Liver (tissue), 9 donors: ENCODE measurements around the gene MYO5A. TPM values are rescaled to one million over a fixed set of nuclear protein-coding genes. Genes with fewer than 3 reads are reported as not detected.

Experiments used
- DNase-seq: peaks from one replicate; pipeline ENCODE4 v3.0.0-alpha.2; 2017; ENCODE audit warnings: low spot score
- H3K27ac ChIP-seq, 2 donors: one replicate each; pipeline ENCODE4 v1.7.0; 2013; ENCODE audit warnings: inconsistent platforms in 2 of 2, low read length in 2 of 2, control low read depth in 1 of 2, low read depth in 1 of 2, mild to moderate bottlenecking in 1 of 2
- H3K27me3 ChIP-seq, 4 donors: one replicate each; pipeline versions ENCODE4 v1.6.1 to v1.7.0; 2013; ENCODE audit warnings: low read length in 3 of 4, inconsistent platforms in 1 of 4, mild to moderate bottlenecking in 1 of 4, moderate library complexity in 1 of 4; ENCODE audit not compliant: control insufficient read depth in 4 of 4, insufficient read depth in 4 of 4
- H3K36me3 ChIP-seq, 4 donors: one replicate each; pipeline versions ENCODE4 v1.6.1 to v1.7.0; 2013; ENCODE audit warnings: low read length in 3 of 4, mild to moderate bottlenecking in 3 of 4, low read depth in 1 of 4, moderate library complexity in 1 of 4; ENCODE audit not compliant: control insufficient read depth in 4 of 4, insufficient read depth in 3 of 4
- H3K4me1 ChIP-seq, 4 donors: one replicate each; pipeline versions ENCODE4 v1.6.1 to v1.7.0; 2013; ENCODE audit warnings: low read length in 3 of 4, mild to moderate bottlenecking in 3 of 4, moderate library complexity in 1 of 4; ENCODE audit not compliant: control insufficient read depth in 4 of 4, insufficient read depth in 4 of 4
- H3K4me3 ChIP-seq, 3 donors: one replicate each; pipeline versions ENCODE4 v1.6.1 to v1.7.0; 2013; ENCODE audit warnings: low read length in 3 of 3, control low read depth in 1 of 3, low read depth in 1 of 3, mild to moderate bottlenecking in 1 of 3
- H3K9ac ChIP-seq, 2 donors: one replicate each; pipeline ENCODE4 v1.7.0; 2013; ENCODE audit warnings: low read length in 2 of 2, mild to moderate bottlenecking in 2 of 2, moderate library complexity in 2 of 2, control low read depth in 1 of 2, low read depth in 1 of 2
- H3K9me3 ChIP-seq, 4 donors: one replicate each; pipeline versions ENCODE4 v1.6.1 to v1.7.0; 2013; ENCODE audit warnings: low read length in 3 of 4; ENCODE audit not compliant: control insufficient read depth in 4 of 4
- ATF3 ChIP-seq: IDR thresholded peaks from 2 replicates; pipeline ENCODE4 v1.6.1; 2016; ENCODE audit warnings: antibody characterized with exemption
- FOXA1 ChIP-seq: IDR thresholded peaks from 2 replicates; pipeline ENCODE4 v1.6.1; 2016; ENCODE audit warnings: antibody characterized with exemption
- FOXA2 ChIP-seq: IDR thresholded peaks from 2 replicates; pipeline ENCODE4 v1.6.1; 2016; ENCODE audit warnings: antibody characterized with exemption
- GABPA ChIP-seq, 2 donors: IDR thresholded peaks in 1 of 2; conservative IDR thresholded peaks in 1 of 2; 2 replicates each; pipeline ENCODE4 v1.6.1; 2016; ENCODE audit warnings: antibody characterized with exemption in 2 of 2, mild to moderate bottlenecking in 1 of 2, moderate library complexity in 1 of 2
- HNF4G ChIP-seq: IDR thresholded peaks from 2 replicates; pipeline ENCODE4 v1.6.1; 2016; ENCODE audit warnings: antibody characterized with exemption
- JUND ChIP-seq, 2 donors: IDR thresholded peaks; 2 replicates each; pipeline ENCODE4 v1.6.1; 2016; ENCODE audit warnings: antibody characterized with exemption in 2 of 2
- MAX ChIP-seq: IDR thresholded peaks from 2 replicates; pipeline ENCODE4 v1.6.1; 2016; ENCODE audit warnings: antibody characterized with exemption
- REST ChIP-seq: IDR thresholded peaks from 2 replicates; pipeline ENCODE4 v1.6.1; 2016; ENCODE audit warnings: antibody characterized with exemption, mild to moderate bottlenecking
- RXRA ChIP-seq, 2 donors: IDR thresholded peaks; 2 replicates each; pipeline ENCODE4 v1.6.1; 2017 to 2018; ENCODE audit warnings: antibody characterized with exemption in 2 of 2, mild to moderate bottlenecking in 1 of 2
- SP1 ChIP-seq: IDR thresholded peaks from 2 replicates; pipeline ENCODE4 v1.6.1; 2018; ENCODE audit warnings: antibody characterized with exemption, mild to moderate bottlenecking
- ZBTB33 ChIP-seq: IDR thresholded peaks from 2 replicates; pipeline ENCODE4 v1.6.1; 2016; ENCODE audit warnings: antibody characterized with exemption
- WGBS: extraction: QIAGEN DNeasy Blood & Tissue Kit; methylation state at CpG from one replicate; pipeline ENCODE4 v1.1.7; 2013; 5-methylcytosine and 5-hydroxymethylcytosine counted together
- polyA plus RNA-seq, 2 donors: library from polyadenylated mRNA; stranded (reverse) in 1 of 2; unstranded in 1 of 2; fragments of 200-250 nt in 1 of 2; fragments of >200 nt in 1 of 2; fragmentation: Nextera tagmentation in 1 of 2; extraction: Ambion mirVana in 1 of 2; gene quantifications; one replicate each; pipeline versions ENCODE4 v1.2.1 to v1.2.3, GENCODE V29; 2013 to 2015
- total RNA-seq, 2 donors: library from RNA; depleted of rRNA; stranded (reverse); fragments of >200 nt; gene quantifications; one replicate each; pipeline ENCODE4 v1.2.3, GENCODE V29; 2014
- TF ChIP-seq, protein P1 (sequence below): fragments of 150-350 bp; IDR thresholded peaks from 2 replicates; pipeline ENCODE4 v1.5.1; 2017; ENCODE audit warnings: improper control_type of control experiment, low read depth, low read length; ENCODE audit not compliant: missing input control
- donor health status: healthy.
- donor health status: healthy.
- donor health status: healthy.
- donor health status: healthy.
- donor health status: healthy.

MYO5A gene
- total and polyA plus RNA-seq, 4 donors: 1.0 to 7.1 (median 3.0) TPM

- no peak overlapping the region for H3K27ac ChIP-seq
These were observed 177.3 kb downstream of the MYO5A start for GRCh38 chr15:52351206-52351908.

More at GRCh38 chr15:52351206-52351908, 177.3 kb downstream of the MYO5A start:
- no peak for DNase-seq
- TF ChIP-seq GABPA (IDR thresholded peaks at IDR 0.05 in 1 of 2, conservative IDR thresholded peaks at IDR 0.05 in 1 of 2) (no peak), REST (no peak), JUND (IDR thresholded peaks at IDR 0.05) (no peak), ATF3 (no peak), MAX (no peak), FOXA2 (no peak), SP1 (no peak), HNF4G (no peak), RXRA (IDR thresholded peaks at IDR 0.05) (no peak), ZBTB33 (no peak), FOXA1 (no peak)
- TF ChIP-seq, protein P1, sequence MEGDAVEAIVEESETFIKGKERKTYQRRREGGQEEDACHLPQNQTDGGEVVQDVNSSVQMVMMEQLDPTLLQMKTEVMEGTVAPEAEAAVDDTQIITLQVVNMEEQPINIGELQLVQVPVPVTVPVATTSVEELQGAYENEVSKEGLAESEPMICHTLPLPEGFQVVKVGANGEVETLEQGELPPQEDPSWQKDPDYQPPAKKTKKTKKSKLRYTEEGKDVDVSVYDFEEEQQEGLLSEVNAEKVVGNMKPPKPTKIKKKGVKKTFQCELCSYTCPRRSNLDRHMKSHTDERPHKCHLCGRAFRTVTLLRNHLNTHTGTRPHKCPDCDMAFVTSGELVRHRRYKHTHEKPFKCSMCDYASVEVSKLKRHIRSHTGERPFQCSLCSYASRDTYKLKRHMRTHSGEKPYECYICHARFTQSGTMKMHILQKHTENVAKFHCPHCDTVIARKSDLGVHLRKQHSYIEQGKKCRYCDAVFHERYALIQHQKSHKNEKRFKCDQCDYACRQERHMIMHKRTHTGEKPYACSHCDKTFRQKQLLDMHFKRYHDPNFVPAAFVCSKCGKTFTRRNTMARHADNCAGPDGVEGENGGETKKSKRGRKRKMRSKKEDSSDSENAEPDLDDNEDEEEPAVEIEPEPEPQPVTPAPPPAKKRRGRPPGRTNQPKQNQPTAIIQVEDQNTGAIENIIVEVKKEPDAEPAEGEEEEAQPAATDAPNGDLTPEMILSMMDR: no peak
- Histone ChIP-seq H3K9me3 (no peaks in the 10 kb centered on the region), H3K9ac (no peak overlapping the region), H3K36me3 (no peaks in the 10 kb centered on the region), H3K4me3 (no peak overlapping the region), H3K27me3 (no peaks in the 10 kb centered on the region), H3K4me1 (peaks cover 0 to under 1% (median 0%) of the 10 kb centered on the region in 4 donors)
- 90% methylated on average over 9 of the region's 9 CpGs for WGBS
